ENCODE results near the gene EPHB2. TPM values are rescaled to one million over a fixed set of nuclear protein-coding genes. Genes with fewer than 3 reads are reported as not detected.

EPHB2 gene
- total and polyA plus RNA-seq, 2 of the 8 experiments (the other 6 are each of a cell fraction or from before 2014, with no cell fraction given), result 15.8 to 17.2 TPM

GRCh38 chr1:22895357-22895756, 184.7 kb downstream of the EPHB2 start (continued):
- no peak for TF ChIP-seq EP300 (IDR thresholded peaks at IDR 0.05; ENCODE audit: borderline replicate concordance in 1 of 2, low read depth in 2 of 2, low read length in 2 of 2)
